Measurements from ENCODE around the gene CYP4B1. TPM values are rescaled to one million over a fixed set of nuclear protein-coding genes. Genes with fewer than 3 reads are reported as not detected.

Gene CYP4B1
- total and polyA plus RNA-seq, 8 donors, result 0.25 to 5.8 (median 1.4) TPM; not detected in 1

DNA sequence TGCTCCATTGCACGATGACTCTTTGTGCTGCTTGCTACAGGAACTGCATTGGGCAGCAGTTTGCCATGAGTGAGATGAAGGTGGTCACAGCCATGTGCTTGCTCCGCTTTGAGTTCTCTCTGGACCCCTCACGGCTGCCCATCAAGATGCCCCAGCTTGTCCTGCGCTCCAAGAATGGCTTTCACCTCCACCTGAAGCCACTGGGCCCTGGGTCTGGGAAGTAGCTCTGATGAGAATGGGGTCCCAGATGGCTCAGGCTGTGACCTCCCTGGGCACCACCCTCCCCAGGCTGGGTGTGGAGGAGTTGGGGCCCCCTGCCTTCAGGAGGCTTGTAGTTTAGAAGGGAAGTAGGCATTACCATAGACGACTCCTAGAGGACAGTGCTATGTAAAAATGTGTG, 19.7 kb downstream of the CYP4B1 start:
- no peak for FAIRE-seq

DNA sequence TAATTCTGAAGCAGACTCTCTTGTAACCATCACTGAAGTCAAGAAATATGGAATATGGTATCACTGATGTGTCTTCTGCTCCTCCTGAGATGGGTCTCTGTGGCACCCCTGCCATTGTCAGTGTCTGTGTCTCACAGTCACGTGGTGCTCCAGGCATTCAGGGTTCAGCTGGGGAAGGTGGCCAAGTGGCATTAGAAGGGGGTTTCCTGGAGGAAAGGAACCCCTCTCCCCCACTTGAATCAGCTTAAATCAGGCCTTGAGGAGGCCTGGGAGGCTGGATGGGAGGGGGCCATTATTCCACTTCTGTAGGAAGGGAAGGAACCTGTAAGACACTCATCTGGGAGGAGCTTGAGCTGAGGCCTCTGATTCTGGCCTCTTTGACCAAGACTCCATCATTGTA, 20.5 kb downstream of the CYP4B1 start:
- H3K36me3 ChIP-seq, result no peaks in the 10 kb centered on the region
- no peaks in the 10 kb centered on the region for H3K9me3 ChIP-seq
- no peaks in the 10 kb centered on the region for H3K4me1 ChIP-seq
- no peak overlapping the region for H3K27ac ChIP-seq
- WGBS, 2 donors, result 46 to 78% methylated on average over 1 of the region's 1 CpG
- intact Hi-C loops (cut with DNase I), result no loop called here
- ATAC-seq (no peak), DNase-seq (no peak), FAIRE-seq (no peak)
- H3K4me3 ChIP-seq, result no peak overlapping the region
- TF ChIP-seq, protein P1, sequence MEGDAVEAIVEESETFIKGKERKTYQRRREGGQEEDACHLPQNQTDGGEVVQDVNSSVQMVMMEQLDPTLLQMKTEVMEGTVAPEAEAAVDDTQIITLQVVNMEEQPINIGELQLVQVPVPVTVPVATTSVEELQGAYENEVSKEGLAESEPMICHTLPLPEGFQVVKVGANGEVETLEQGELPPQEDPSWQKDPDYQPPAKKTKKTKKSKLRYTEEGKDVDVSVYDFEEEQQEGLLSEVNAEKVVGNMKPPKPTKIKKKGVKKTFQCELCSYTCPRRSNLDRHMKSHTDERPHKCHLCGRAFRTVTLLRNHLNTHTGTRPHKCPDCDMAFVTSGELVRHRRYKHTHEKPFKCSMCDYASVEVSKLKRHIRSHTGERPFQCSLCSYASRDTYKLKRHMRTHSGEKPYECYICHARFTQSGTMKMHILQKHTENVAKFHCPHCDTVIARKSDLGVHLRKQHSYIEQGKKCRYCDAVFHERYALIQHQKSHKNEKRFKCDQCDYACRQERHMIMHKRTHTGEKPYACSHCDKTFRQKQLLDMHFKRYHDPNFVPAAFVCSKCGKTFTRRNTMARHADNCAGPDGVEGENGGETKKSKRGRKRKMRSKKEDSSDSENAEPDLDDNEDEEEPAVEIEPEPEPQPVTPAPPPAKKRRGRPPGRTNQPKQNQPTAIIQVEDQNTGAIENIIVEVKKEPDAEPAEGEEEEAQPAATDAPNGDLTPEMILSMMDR (IDR thresholded peaks at IDR 0.05), result no peak
- H3K27me3 ChIP-seq, result no peaks in the 10 kb centered on the region

More for the DNA sequence above, 19.7 kb downstream of the CYP4B1 start:
- WGBS, 2 donors, result 78 to 87% methylated on average over 5 of the region's 5 CpGs
- Histone ChIP-seq H3K4me3 (no peak overlapping the region), H3K4me1 (no peaks in the 10 kb centered on the region), H3K9me3 (no peaks in the 10 kb centered on the region), H3K27me3 (no peaks in the 10 kb centered on the region), H3K27ac (no peak overlapping the region), H3K36me3 (no peaks in the 10 kb centered on the region)
- TF ChIP-seq, protein P1 (IDR thresholded peaks at IDR 0.05), result no peak
- ATAC-seq (no peak), DNase-seq (no peak)
- intact Hi-C loops (cut with DNase I), result no loop called here

DNA sequence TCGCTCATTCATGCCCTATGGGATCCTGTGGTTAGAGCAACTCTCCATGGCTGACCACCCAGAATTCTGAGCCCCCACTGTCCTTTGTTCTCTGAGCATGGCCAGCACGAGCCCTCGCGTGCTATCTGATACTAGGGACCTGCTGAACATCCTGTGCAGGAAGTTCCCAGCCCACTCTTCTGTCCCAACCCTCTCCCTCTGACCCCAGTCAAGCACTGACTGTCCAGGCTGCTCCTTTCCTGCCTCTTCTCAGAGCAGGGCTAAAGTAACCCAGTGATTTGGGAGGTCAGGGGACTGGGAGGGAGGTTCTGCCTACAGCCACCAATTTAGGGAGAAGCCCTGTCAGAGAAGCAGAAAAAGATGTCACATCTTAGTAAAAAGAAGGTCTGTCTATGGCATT, 21.2 kb downstream of the CYP4B1 start:
- H3K36me3 ChIP-seq, result no peaks in the 10 kb centered on the region
- H3K4me1 ChIP-seq, result no peaks in the 10 kb centered on the region
- H3K4me3 ChIP-seq, result no peak overlapping the region
- no peaks in the 10 kb centered on the region for H3K27me3 ChIP-seq
- WGBS, 2 donors, result 72 to 73% methylated on average over 4 of the region's 4 CpGs
- no peak for FAIRE-seq
- intact Hi-C loops (cut with DNase I), result no loop called here
- no peak for ATAC-seq
- TF ChIP-seq, protein P1 (IDR thresholded peaks at IDR 0.05), result no peak
- no peaks in the 10 kb centered on the region for H3K9me3 ChIP-seq
- DNase-seq, result no peak
- H3K27ac ChIP-seq, result no peak overlapping the region

DNA sequence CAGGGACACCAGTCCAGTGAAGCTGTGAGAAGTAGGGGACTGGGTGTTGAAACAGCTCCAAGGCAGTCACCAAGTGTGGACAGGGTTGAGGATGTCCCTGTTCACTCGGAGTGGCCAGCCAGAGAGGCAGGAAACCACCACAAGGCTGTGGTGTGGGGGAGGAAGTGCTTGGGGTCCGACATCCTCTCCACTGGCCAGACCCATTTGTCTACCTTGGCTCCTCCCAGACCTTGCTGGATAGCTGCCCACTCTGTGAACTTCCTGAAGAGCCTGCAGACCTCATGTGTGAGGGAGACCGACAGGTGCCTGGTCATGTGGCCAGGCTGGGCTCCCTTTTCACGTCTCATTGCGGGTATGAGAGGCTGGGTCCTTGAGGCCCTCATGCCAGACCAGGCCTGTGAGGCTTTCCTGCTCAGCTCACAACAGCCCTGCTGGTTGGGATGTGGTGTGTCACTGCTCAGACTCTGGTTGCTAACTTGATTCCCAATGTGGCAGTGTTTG, 21.8 kb downstream of the CYP4B1 start:
- no peak for DNase-seq
- WGBS, 2 donors, result 64 to 70% methylated on average over 5 of the region's 5 CpGs

DNA sequence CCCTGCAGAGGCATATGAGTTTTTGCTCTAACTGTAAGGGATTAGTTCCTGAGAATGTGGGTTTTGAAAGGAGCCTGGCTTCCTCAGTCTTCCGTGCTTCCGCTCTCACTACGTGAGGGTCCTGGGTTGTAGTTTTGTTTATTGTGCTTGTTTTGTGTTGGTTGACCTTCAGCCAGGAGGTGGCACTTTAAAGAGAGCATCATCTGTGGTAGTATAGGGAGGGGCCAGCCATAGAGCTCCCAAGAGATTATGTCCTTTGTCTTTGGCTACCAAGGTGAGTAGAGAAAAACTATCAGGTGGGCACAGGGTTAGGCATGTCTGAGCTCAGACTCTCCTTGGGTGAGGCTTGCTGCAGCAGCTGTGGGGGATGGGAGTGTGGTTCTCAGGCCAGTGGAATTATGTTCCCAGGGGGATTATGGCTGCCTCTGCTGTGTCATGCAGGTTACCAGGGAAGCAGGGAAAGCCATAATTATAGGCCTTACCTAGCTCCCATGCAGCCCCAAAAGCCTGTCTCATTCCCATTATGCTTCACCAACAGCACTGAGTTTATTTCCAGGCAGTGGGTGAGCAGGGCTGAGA, 23.5 kb downstream of the CYP4B1 start:
- ATAC-seq, result no peak
- Histone ChIP-seq H3K4me1 (no peaks in the 10 kb centered on the region), H3K9me3 (no peaks in the 10 kb centered on the region), H3K4me3 (no peak overlapping the region), H3K36me3 (no peaks in the 10 kb centered on the region), H3K27ac (no peak overlapping the region), H3K27me3 (no peaks in the 10 kb centered on the region)
- intact Hi-C loops (cut with DNase I), result no loop called here
- FAIRE-seq, result no peak
- 82 to 84% methylated on average over 3 of the region's 3 CpGs for WGBS, 2 donors
- no peak for DNase-seq
- TF ChIP-seq, protein P1 (IDR thresholded peaks at IDR 0.05), result no peak

More for the DNA sequence above, 21.8 kb downstream of the CYP4B1 start:
- ATAC-seq (no peak), FAIRE-seq (no peak)
- H3K9me3 ChIP-seq, result no peaks in the 10 kb centered on the region
- H3K4me1 ChIP-seq, result no peaks in the 10 kb centered on the region
- intact Hi-C loops (cut with DNase I), result no loop called here
- H3K27ac ChIP-seq, result no peak overlapping the region
- no peaks in the 10 kb centered on the region for H3K36me3 ChIP-seq
- TF ChIP-seq, protein P1 (IDR thresholded peaks at IDR 0.05), result no peak
- no peaks in the 10 kb centered on the region for H3K27me3 ChIP-seq
- H3K4me3 ChIP-seq, result no peak overlapping the region

Data from pancreas (tissue), 10 donors.